Myometrial cell (primary cell): Measurements from ENCODE around the gene SLC35B4. TPM values are rescaled to one million over a fixed set of nuclear protein-coding genes. Genes with fewer than 3 reads are reported as not detected.

Source experiments
- total RNA-seq: library from RNA; depleted of rRNA; stranded (reverse); fragments of >200 nt; gene quantifications from 2 replicates; pipeline ENCODE4 v1.2.3, GENCODE V29; 2015

The SLC35B4 gene, protein sequence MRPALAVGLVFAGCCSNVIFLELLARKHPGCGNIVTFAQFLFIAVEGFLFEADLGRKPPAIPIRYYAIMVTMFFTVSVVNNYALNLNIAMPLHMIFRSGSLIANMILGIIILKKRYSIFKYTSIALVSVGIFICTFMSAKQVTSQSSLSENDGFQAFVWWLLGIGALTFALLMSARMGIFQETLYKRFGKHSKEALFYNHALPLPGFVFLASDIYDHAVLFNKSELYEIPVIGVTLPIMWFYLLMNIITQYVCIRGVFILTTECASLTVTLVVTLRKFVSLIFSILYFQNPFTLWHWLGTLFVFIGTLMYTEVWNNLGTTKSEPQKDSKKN
- total RNA-seq = 12.7 and 12.9 TPM in 2 replicates

DNA sequence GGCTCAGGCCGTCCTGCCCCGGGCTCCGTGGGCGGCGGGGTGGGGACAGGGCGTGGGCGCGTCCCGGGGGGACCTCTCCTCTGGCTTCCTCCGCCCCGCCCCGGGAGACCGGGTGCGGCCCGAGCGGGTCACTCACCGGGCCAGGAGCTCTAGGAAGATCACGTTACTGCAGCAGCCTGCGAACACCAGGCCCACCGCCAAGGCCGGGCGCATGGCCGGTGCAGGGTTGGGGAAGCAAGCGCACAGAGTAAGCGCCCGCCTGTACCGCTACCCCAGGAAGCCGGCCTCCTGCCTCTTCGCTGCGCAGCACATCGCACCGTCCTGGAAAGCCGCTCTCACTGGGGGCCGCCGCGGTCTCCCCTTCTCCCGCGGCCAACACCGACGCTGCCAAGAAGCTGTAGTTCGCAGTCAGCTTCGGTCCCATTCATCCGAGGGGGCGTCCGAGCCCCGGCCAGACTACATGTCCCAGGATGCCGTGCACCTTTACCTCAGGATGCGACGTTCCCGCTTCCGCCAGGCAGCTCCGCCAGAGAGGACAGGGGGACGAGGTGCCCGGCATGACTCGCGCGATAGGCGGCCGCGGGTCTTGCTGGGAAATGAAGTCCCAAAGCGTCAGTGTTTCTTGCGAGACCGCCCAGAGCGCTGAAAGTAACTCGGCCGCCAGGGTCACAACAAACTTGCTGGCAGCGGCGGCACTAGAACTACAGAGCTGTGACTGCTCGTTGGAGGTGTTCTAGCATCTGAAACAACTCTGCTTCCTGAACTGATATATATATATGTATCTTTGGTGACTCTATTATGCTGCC is at the start of gene SLC35B4:
Gene SLC35B4 (minus strand): TSS at position 392 of the 806 bp plus-strand sequence. CDS start 179 bp downstream, at position 213.

Other genes with a start within 250 kb of the SLC35B4 start
- gene LRGUK, start 189.6 kb downstream of the SLC35B4 start, total RNA-seq = under 0.01 TPM in 1 of 2 replicates, not detected in the other
- 37.7 and 47.6 TPM in 2 replicates for gene AKR1B1, start 142.2 kb upstream of the SLC35B4 start, total RNA-seq
- gene AKR1B10, start 210.6 kb upstream of the SLC35B4 start, total RNA-seq = 0.18 and 0.29 TPM in 2 replicates
- gene AKR1B15, start 232.2 kb upstream of the SLC35B4 start, total RNA-seq = not detected in 2 replicates